Caco-2 (cell line): ENCODE data around the gene NBPF1. TPM values are rescaled to one million over a fixed set of nuclear protein-coding genes. Genes with fewer than 3 reads are reported as not detected.
"Not testable (repeated sequence)": the region's sequence is repeated elsewhere in the genome, so short reads cannot be mapped to it uniquely, and the experiment has no call there.

Source experiments
- BruUV-seq: library from RNA; stranded (reverse); fragments of 400-500 nt; replicated peaks from 2 replicates; lab custom pipeline; 2021; lab: Mats Ljungman, UMichigan
- CTCF ChIA-PET: fragments of 300-600 bp; sonication (Branson Sonifier 250); formaldehyde crosslinking; loops from one replicate; lab custom pipeline; 2022; ENCODE audit warnings: antibody characterized with exemption; lab: Charles Lee
- POLR2A ChIA-PET: fragments of 300-600 bp; sonication (Branson Sonifier 250); formaldehyde crosslinking; loops from one replicate; lab custom pipeline; 2022; ENCODE audit warnings: antibody characterized with exemption; lab: Charles Lee
- DNase-seq, 2 experiments: peaks; one replicate each; pipeline versions ENCODE4 v3.0.0 to v3.0.0-alpha.2; 2020 to 2022
- H3K27me3 ChIP-seq: replicated peaks from 2 replicates; pipeline ENCODE4 v1.6.0; 2011; ENCODE audit warnings: low read length; ENCODE audit not compliant: control insufficient read depth, insufficient read depth
- H3K36me3 ChIP-seq: 2 replicates; pipeline ENCODE4 v1.5.1; 2011; ENCODE audit warnings: low read length; ENCODE audit not compliant: control insufficient read depth, insufficient read depth
- H3K4me1 ChIP-seq: fragments of 250-450 bp; sonication (Bioruptor Pico); 2 replicates; pipeline ENCODE4 v1.5.1; 2020; ENCODE audit warnings: mild to moderate bottlenecking
- H3K4me3 ChIP-seq: 2 replicates; pipeline ENCODE4 v1.5.1; 2011; ENCODE audit warnings: low read depth, mild to moderate bottlenecking, control low read depth, low read length
- H3K9me3 ChIP-seq: fragments of 250-450 bp; sonication (Bioruptor Pico); 2 replicates; pipeline ENCODE4 v1.5.1; 2020; ENCODE audit warnings: mild to moderate bottlenecking, moderate library complexity
- H3K27ac Mint-ChIP-seq: one replicate; pipeline ENCODE4 v1.8.0; 2022; ENCODE audit warnings: mixed read lengths; ENCODE audit not compliant: unreplicated experiment
- H3K27me3 Mint-ChIP-seq: one replicate; pipeline ENCODE4 v1.8.0; 2022; ENCODE audit warnings: mixed read lengths; ENCODE audit not compliant: insufficient read depth, unreplicated experiment
- H3K36me3 Mint-ChIP-seq: one replicate; pipeline ENCODE4 v1.8.0; 2022; ENCODE audit warnings: mild to moderate bottlenecking, mixed read lengths; ENCODE audit not compliant: insufficient read depth, unreplicated experiment
- H3K4me1 Mint-ChIP-seq: one replicate; pipeline ENCODE4 v1.8.0; 2022; ENCODE audit warnings: low read depth, mixed read lengths; ENCODE audit not compliant: unreplicated experiment
- H3K4me3 Mint-ChIP-seq: one replicate; pipeline ENCODE4 v1.8.0; 2022; ENCODE audit warnings: mild to moderate bottlenecking, moderate library complexity, mixed read lengths; ENCODE audit not compliant: unreplicated experiment
- H3K9me3 Mint-ChIP-seq: one replicate; pipeline ENCODE4 v1.8.0; 2022; ENCODE audit warnings: mixed read lengths; ENCODE audit not compliant: unreplicated experiment
- intact Hi-C: fragments of 100-400 bp; cut with micrococcal nuclease; formaldehyde crosslinking; loops from one replicate; pipeline ENCODE4 v1.10.0; 2022; ENCODE audit not compliant: unreplicated experiment
- total RNA-seq: library from RNA; stranded (reverse); gene quantifications from 2 replicates; pipeline ENCODE4 v1.2.3, GENCODE V29; 2022
- TF ChIP-seq, protein P1 (sequence below), 2 experiments: fragments of 200-600 bp in 1 of 2; IDR thresholded peaks; 1 replicate in 1 of 2; 2 replicates in 1 of 2; pipeline versions ENCODE4 v1.5.1 to v1.8.0; 2011 to 2022; ENCODE audit warnings: antibody characterized with exemption in 1 of 2, control low read depth in 1 of 2, inconsistent platforms in 1 of 2, low read depth in 1 of 2, low read length in 1 of 2, mild to moderate bottlenecking in 1 of 2, moderate library complexity in 1 of 2; ENCODE audit not compliant: insufficient read depth in 1 of 2, severe bottlenecking in 1 of 2, unreplicated experiment in 1 of 2

NBPF1 gene
- total RNA-seq, 1 experiment from 2014 or later: 59.3 TPM

GRCh38 chr1:16644193-16644481 is 30.8 kb upstream of the NBPF1 start:
- ChIA-PET CTCF (interaction anchor here (0.9 kb wide), 1 partner anchor 23 kb away, joined by 3 read pairs; no protein-coding TSS in a partner anchor), POLR2A (no interaction called here)
- no peaks in the 10 kb centered on the region for H3K27me3 Mint-ChIP-seq
- intact Hi-C loops: loop anchor here (1.0 kb wide), 1 partner anchor 31 kb away; the partner anchor contains the start of gene NBPF1
- TSS peak; percentile 43 for BruUV-seq
- Histone ChIP-seq H3K36me3 (no peaks in the 10 kb centered on the region), H3K4me3 (peak overlapping the region; percentile 64), H3K4me1 (peaks cover 11% of the 10 kb centered on the region), H3K27me3 (no peaks in the 10 kb centered on the region), H3K9me3 (no peaks in the 10 kb centered on the region)
- H3K4me3 Mint-ChIP-seq: no peak overlapping the region
- no peak overlapping the region for H3K27ac Mint-ChIP-seq
- no peaks in the 10 kb centered on the region for H3K4me1 Mint-ChIP-seq
- TF ChIP-seq, protein P1, sequence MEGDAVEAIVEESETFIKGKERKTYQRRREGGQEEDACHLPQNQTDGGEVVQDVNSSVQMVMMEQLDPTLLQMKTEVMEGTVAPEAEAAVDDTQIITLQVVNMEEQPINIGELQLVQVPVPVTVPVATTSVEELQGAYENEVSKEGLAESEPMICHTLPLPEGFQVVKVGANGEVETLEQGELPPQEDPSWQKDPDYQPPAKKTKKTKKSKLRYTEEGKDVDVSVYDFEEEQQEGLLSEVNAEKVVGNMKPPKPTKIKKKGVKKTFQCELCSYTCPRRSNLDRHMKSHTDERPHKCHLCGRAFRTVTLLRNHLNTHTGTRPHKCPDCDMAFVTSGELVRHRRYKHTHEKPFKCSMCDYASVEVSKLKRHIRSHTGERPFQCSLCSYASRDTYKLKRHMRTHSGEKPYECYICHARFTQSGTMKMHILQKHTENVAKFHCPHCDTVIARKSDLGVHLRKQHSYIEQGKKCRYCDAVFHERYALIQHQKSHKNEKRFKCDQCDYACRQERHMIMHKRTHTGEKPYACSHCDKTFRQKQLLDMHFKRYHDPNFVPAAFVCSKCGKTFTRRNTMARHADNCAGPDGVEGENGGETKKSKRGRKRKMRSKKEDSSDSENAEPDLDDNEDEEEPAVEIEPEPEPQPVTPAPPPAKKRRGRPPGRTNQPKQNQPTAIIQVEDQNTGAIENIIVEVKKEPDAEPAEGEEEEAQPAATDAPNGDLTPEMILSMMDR (IDR thresholded peaks at IDR 0.05; ENCODE audit: insufficient read depth in 1 of 2, low read depth in 1 of 2, low read length in 1 of 2, severe bottlenecking in 1 of 2, unreplicated experiment in 1 of 2): no peak
- no peak for DNase-seq
- no peaks in the 10 kb centered on the region for H3K9me3 Mint-ChIP-seq
- no peaks in the 10 kb centered on the region for H3K36me3 Mint-ChIP-seq

- H3K36me3 Mint-ChIP-seq, BruUV-seq, H3K4me1 Mint-ChIP-seq, H3K27ac Mint-ChIP-seq, H3K27me3 Mint-ChIP-seq, H3K9me3 ChIP-seq, H3K36me3 ChIP-seq, H3K4me3 Mint-ChIP-seq, POLR2A ChIA-PET, H3K9me3 Mint-ChIP-seq, H3K27me3 ChIP-seq: not testable (repeated sequence)
- intact Hi-C loops: loop anchor here (1.0 kb wide), 1 partner anchor 30 kb away; the partner anchor contains the start of gene NBPF1
- peak in 1 of 2 experiments; percentile 30 for DNase-seq
- CTCF ChIA-PET: interaction anchor here (0.9 kb wide), 1 partner anchor 23 kb away, joined by 3 read pairs; no protein-coding TSS in a partner anchor
- Histone ChIP-seq H3K4me3 (peak overlapping the region; percentile 64), H3K4me1 (peaks cover 11% of the 10 kb centered on the region)
Measured at GRCh38 chr1:16643476-16644192, 30.3 kb upstream of the NBPF1 start.

- H3K9me3 Mint-ChIP-seq, H3K9me3 ChIP-seq, H3K4me1 Mint-ChIP-seq, BruUV-seq, intact Hi-C loops, H3K4me3 Mint-ChIP-seq, POLR2A ChIA-PET, CTCF ChIA-PET, H3K4me3 ChIP-seq, H3K36me3 Mint-ChIP-seq, H3K27ac Mint-ChIP-seq, H3K36me3 ChIP-seq, H3K27me3 Mint-ChIP-seq, H3K27me3 ChIP-seq: not testable (repeated sequence)
- H3K4me1 ChIP-seq: peaks cover 11% of the 10 kb centered on the region
- peak in 1 of 2 experiments; percentile 39 for DNase-seq
Measured at GRCh38 chr1:16643001-16643411, 29.6 kb upstream of the NBPF1 start.

DNA sequence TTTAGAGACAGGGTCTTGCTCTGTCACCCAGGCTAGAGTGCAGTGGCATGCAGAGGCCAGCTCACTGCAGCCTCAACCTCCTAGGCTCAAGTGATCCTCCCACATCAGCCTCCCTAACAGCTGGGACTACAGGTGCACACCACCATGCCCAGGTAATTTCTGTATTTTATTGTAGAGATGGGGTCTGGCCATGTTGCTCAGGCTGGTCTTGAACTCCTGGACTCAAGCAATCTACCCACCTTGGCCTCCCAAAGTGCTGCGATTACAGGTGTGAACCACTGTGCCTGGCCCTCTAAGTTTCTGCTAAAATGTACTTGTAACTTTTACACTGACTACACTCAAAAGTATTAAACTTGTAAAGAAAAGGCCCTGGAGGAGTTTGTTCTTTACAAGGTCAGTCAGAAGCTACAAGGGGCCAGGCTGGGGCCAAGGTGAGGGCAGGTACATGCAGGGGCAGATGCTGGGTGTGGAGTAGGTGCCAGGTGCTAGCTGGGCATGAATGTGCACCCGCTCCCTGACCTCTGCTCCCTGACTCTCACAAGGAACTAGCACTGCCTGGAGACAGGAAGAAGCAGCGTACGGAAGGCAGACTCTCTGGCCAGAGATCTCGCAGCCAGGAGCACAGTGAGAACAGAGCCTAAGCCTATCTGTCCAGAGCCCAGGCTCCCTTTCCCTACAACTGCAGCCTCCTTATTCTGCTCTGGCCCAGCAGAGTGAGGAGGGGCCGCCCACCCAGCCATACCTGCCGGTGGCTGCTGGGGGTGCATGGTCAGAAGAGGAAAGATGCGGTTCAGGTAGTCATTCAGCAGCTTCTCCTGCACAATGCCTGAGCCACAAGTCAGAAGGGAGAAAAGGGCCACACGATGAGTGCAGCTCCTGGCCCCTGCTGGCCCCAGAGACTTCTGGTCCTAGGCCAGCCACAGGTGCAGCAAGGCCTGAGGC is 28.9 kb upstream of the NBPF1 start:
- H3K27ac Mint-ChIP-seq, H3K4me3 ChIP-seq, CTCF ChIA-PET, POLR2A ChIA-PET, H3K4me1 Mint-ChIP-seq, H3K4me3 Mint-ChIP-seq, H3K27me3 Mint-ChIP-seq, BruUV-seq, H3K36me3 Mint-ChIP-seq, intact Hi-C loops, H3K9me3 ChIP-seq, H3K36me3 ChIP-seq, H3K27me3 ChIP-seq, H3K9me3 Mint-ChIP-seq: not testable (repeated sequence)
- peak in 1 of 2 experiments; percentile 22 for DNase-seq
- peaks cover 11% of the 10 kb centered on the region for H3K4me1 ChIP-seq

- peaks cover 11% of the 10 kb centered on the region for H3K4me1 ChIP-seq
- H3K4me1 Mint-ChIP-seq, DNase-seq, H3K27me3 ChIP-seq, H3K27ac Mint-ChIP-seq, H3K9me3 Mint-ChIP-seq, H3K36me3 ChIP-seq, H3K4me3 ChIP-seq, intact Hi-C loops, H3K36me3 Mint-ChIP-seq, H3K9me3 ChIP-seq, H3K4me3 Mint-ChIP-seq, POLR2A ChIA-PET, H3K27me3 Mint-ChIP-seq: not testable (repeated sequence)
- BruUV-seq: TSS peak; percentile 4
- CTCF ChIA-PET: interaction anchor here (0.7 kb wide), 2 partner anchors 17 to 77 kb away, joined by 3 to 4 read pairs; no protein-coding TSS in a partner anchor
Measured at GRCh38 chr1:16641159-16641975, 28.0 kb upstream of the NBPF1 start.
